ENCODE measurements around the gene INSM2.

Gene INSM2

GRCh38 chr14:35571598-35571997 is 37.6 kb downstream of the INSM2 start:
- H2AFZ ChIP-seq (ENCODE audit: low read length) = no peak overlapping the region
- H3K27ac ChIP-seq (ENCODE audit: low read depth, low read length, poor library complexity, severe bottlenecking) = no peak overlapping the region
- no peaks in the 10 kb centered on the region for H4K20me1 ChIP-seq (ENCODE audit: insufficient read depth, low read length)
- TF ChIP-seq EZH2 (IDR thresholded peaks at IDR 0.05; ENCODE audit: borderline replicate concordance, low read length) = no peak
- TF ChIP-seq CTCF (IDR thresholded peaks at IDR 0.05; ENCODE audit: low read length) = no peak
- no peaks in the 10 kb centered on the region for H3K27me3 ChIP-seq (ENCODE audit: insufficient read depth, low read length)
- no peaks in the 10 kb centered on the region for H3K9me3 ChIP-seq (ENCODE audit: low read length)
- H3K9me2 ChIP-seq (ENCODE audit: low read depth, low read length) = no peaks in the 10 kb centered on the region
- no peaks in the 10 kb centered on the region for H3K36me3 ChIP-seq (ENCODE audit: insufficient read depth, low read length)
- H3K9ac ChIP-seq (ENCODE audit: low read length) = no peak overlapping the region
- H3K4me1 ChIP-seq (ENCODE audit: insufficient read depth, low read length, severe bottlenecking) = no peaks in the 10 kb centered on the region
- H3K4me2 ChIP-seq (ENCODE audit: low read length) = no peak overlapping the region
- no peaks in the 10 kb centered on the region for H3F3A ChIP-seq (ENCODE audit: insufficient read depth, low read length)
- H3K79me2 ChIP-seq (ENCODE audit: insufficient read depth, low read length) = no peaks in the 10 kb centered on the region
- H3K4me3 ChIP-seq (ENCODE audit: low read depth, low read length, poor library complexity, severe bottlenecking) = no peak overlapping the region

GRCh38 chr14:35573911-35574310 is 39.9 kb downstream of the INSM2 start:
- Histone ChIP-seq H3K27me3 (ENCODE audit: insufficient read depth, low read length) (no peaks in the 10 kb centered on the region), H3F3A (ENCODE audit: insufficient read depth, low read length) (no peaks in the 10 kb centered on the region), H3K36me3 (ENCODE audit: insufficient read depth, low read length) (no peaks in the 10 kb centered on the region), H3K9me2 (ENCODE audit: low read depth, low read length) (no peaks in the 10 kb centered on the region), H3K9me3 (ENCODE audit: low read length) (no peaks in the 10 kb centered on the region), H3K27ac (ENCODE audit: low read depth, low read length, poor library complexity, severe bottlenecking) (no peak overlapping the region), H3K4me3 (ENCODE audit: low read depth, low read length, poor library complexity, severe bottlenecking) (no peak overlapping the region), H2AFZ (ENCODE audit: low read length) (no peak overlapping the region), H3K9ac (ENCODE audit: low read length) (no peak overlapping the region), H3K4me2 (ENCODE audit: low read length) (no peak overlapping the region), H4K20me1 (ENCODE audit: insufficient read depth, low read length) (no peaks in the 10 kb centered on the region), H3K79me2 (ENCODE audit: insufficient read depth, low read length) (no peaks in the 10 kb centered on the region), H3K4me1 (ENCODE audit: insufficient read depth, low read length, severe bottlenecking) (no peaks in the 10 kb centered on the region)
- TF ChIP-seq EZH2 (IDR thresholded peaks at IDR 0.05; ENCODE audit: borderline replicate concordance, low read length) (no peak), CTCF (IDR thresholded peaks at IDR 0.05; ENCODE audit: low read length) (no peak)

DNA sequence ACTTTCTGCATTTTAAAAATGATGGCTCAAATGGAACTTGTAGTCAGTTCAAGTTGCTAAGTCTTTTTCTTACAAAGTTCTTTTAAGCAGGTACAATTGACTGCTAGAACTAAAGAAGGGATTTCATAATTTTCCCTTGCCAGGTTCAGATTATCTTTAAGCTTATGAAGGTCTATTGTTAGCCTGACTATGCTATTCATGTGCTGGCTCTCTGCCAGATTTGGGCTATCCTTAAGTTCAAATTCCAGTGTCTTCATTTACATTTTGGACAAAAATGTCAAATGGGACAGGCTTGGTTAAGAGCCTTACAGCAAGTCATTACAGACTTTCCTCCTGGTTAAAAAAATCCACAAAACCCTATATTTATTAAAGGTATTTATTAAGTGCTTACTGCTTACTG is 42.3 kb downstream of the INSM2 start:
- Histone ChIP-seq H3K27me3 (ENCODE audit: insufficient read depth, low read length) (no peaks in the 10 kb centered on the region), H3K9ac (ENCODE audit: low read length) (no peak overlapping the region), H3K36me3 (ENCODE audit: insufficient read depth, low read length) (no peaks in the 10 kb centered on the region), H3F3A (ENCODE audit: insufficient read depth, low read length) (no peaks in the 10 kb centered on the region), H4K20me1 (ENCODE audit: insufficient read depth, low read length) (no peaks in the 10 kb centered on the region), H3K4me3 (ENCODE audit: low read depth, low read length, poor library complexity, severe bottlenecking) (no peak overlapping the region), H3K27ac (ENCODE audit: low read depth, low read length, poor library complexity, severe bottlenecking) (no peak overlapping the region), H2AFZ (ENCODE audit: low read length) (no peak overlapping the region), H3K9me3 (ENCODE audit: low read length) (no peaks in the 10 kb centered on the region), H3K79me2 (ENCODE audit: insufficient read depth, low read length) (no peaks in the 10 kb centered on the region), H3K4me1 (ENCODE audit: insufficient read depth, low read length, severe bottlenecking) (no peaks in the 10 kb centered on the region), H3K4me2 (ENCODE audit: low read length) (no peak overlapping the region), H3K9me2 (ENCODE audit: low read depth, low read length) (no peaks in the 10 kb centered on the region)
- TF ChIP-seq CTCF (IDR thresholded peaks at IDR 0.05; ENCODE audit: low read length) (no peak), EZH2 (IDR thresholded peaks at IDR 0.05; ENCODE audit: borderline replicate concordance, low read length) (no peak)
